Astrocyte (in vitro differentiated cells and primary cell): ENCODE data around the gene NCEH1. TPM values are rescaled to one million over a fixed set of nuclear protein-coding genes. Genes with fewer than 3 reads are reported as not detected.

Source experiments
- DNase-seq: peaks from one replicate; pipeline ENCODE4 v3.0.0-alpha.2; 2010; ENCODE audit warnings: low read depth
- FAIRE-seq: peaks from 2 replicates; lab custom pipeline; 2011; peaks lifted over from hg19 to GRCh38; lab: Jason Lieb, UNC
- H2AFZ ChIP-seq: 2 replicates; pipeline ENCODE4 v1.6.0; 2012; ENCODE audit warnings: low read depth, low read length, inconsistent platforms
- H3K27ac ChIP-seq: 2 replicates; pipeline ENCODE4 v1.5.1; 2011; ENCODE audit warnings: low read depth, low read length, inconsistent platforms
- H3K27me3 ChIP-seq: 2 replicates; pipeline ENCODE4 v1.6.0; 2011; ENCODE audit warnings: low read length, inconsistent platforms; ENCODE audit not compliant: insufficient read depth
- H3K36me3 ChIP-seq: 2 replicates; pipeline ENCODE4 v1.5.1; 2011; ENCODE audit warnings: low read length, inconsistent platforms; ENCODE audit not compliant: insufficient read depth
- H3K4me1 ChIP-seq: 2 replicates; pipeline ENCODE4 v1.5.1; 2011; ENCODE audit warnings: low read length, inconsistent platforms; ENCODE audit not compliant: insufficient read depth
- H3K4me2 ChIP-seq: 2 replicates; pipeline ENCODE4 v1.6.0; 2012; ENCODE audit warnings: low read length, inconsistent platforms
- H3K4me3 ChIP-seq: 2 replicates; pipeline ENCODE4 v1.5.1; 2011; ENCODE audit warnings: low read depth, mild to moderate bottlenecking, low read length, inconsistent platforms; ENCODE audit not compliant: insufficient read depth
- H3K79me2 ChIP-seq: 2 replicates; pipeline ENCODE4 v1.6.0; 2012; ENCODE audit warnings: mild to moderate bottlenecking, low read length, inconsistent platforms; ENCODE audit not compliant: insufficient read depth
- H3K9ac ChIP-seq: 2 replicates; pipeline ENCODE4 v1.6.0; 2012; ENCODE audit warnings: mild to moderate bottlenecking, low read length, inconsistent platforms
- H3K9me3 ChIP-seq: 2 replicates; pipeline ENCODE4 v1.5.1; 2012; ENCODE audit warnings: low read depth, mild to moderate bottlenecking, low read length, inconsistent platforms; ENCODE audit not compliant: insufficient read depth
- H4K20me1 ChIP-seq: 2 replicates; pipeline ENCODE4 v1.6.0; 2012; ENCODE audit warnings: low read length, inconsistent platforms; ENCODE audit not compliant: insufficient read depth
- H3K27ac Mint-ChIP-seq: one replicate; pipeline ENCODE4 v1.8.0; 2021; ENCODE audit warnings: mild to moderate bottlenecking, mixed read lengths; ENCODE audit not compliant: unreplicated experiment
- H3K27me3 Mint-ChIP-seq: one replicate; pipeline ENCODE4 v1.8.0; 2021; ENCODE audit warnings: low read depth, mixed read lengths; ENCODE audit not compliant: unreplicated experiment
- H3K36me3 Mint-ChIP-seq: one replicate; pipeline ENCODE4 v1.8.0; 2021; ENCODE audit warnings: low read depth, mixed read lengths; ENCODE audit not compliant: unreplicated experiment
- H3K4me1 Mint-ChIP-seq: one replicate; pipeline ENCODE4 v1.8.0; 2021; ENCODE audit warnings: low read depth, mixed read lengths; ENCODE audit not compliant: unreplicated experiment
- H3K4me3 Mint-ChIP-seq: one replicate; pipeline ENCODE4 v1.8.0; 2021; ENCODE audit warnings: mild to moderate bottlenecking, moderate library complexity, mixed read lengths; ENCODE audit not compliant: unreplicated experiment
- H3K9me3 Mint-ChIP-seq: one replicate; pipeline ENCODE4 v1.8.0; 2021; ENCODE audit warnings: mild to moderate bottlenecking, mixed read lengths; ENCODE audit not compliant: unreplicated experiment
- EZH2 ChIP-seq: IDR thresholded peaks from 2 replicates; pipeline ENCODE4 v1.6.1; 2012; ENCODE audit warnings: mild to moderate bottlenecking, low read length, inconsistent platforms; ENCODE audit not compliant: insufficient read depth
- total RNA-seq: library from RNA; stranded (reverse); gene quantifications from 2 replicates; pipeline ENCODE4 v1.2.1, GENCODE V29; 2021
- TF ChIP-seq, protein P1 (sequence below): IDR thresholded peaks from 2 replicates; pipeline ENCODE4 v1.5.1; 2011; ENCODE audit warnings: low read depth, mild to moderate bottlenecking, inconsistent platforms, low read length, moderate library complexity; ENCODE audit not compliant: insufficient read depth

The NCEH1 gene
- total RNA-seq, 1 donor from 2014 or later, result 14.1 TPM

DNA sequence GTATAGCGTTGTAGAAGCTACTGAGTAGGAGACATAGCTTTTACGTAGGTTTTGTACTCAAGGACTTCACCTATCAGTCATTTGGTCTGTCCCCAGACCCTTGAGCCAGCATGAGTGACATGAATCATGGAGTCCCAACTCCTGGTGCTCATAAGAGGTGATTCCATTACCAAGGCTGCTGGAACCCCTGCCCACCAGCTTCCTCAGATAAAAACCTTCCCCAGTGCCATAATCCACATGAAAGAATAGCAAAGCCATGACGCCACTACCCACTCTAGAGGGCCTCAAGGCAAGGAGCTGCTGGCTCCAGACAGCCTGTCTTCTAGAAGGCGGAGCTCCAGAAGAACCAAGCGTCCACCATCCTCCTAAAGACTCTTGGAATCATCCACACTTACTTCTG is 69.6 kb downstream of the NCEH1 start:
- no peaks in the 10 kb centered on the region for H3K4me1 Mint-ChIP-seq
- H3K9ac ChIP-seq, result no peak overlapping the region
- H3K4me1 ChIP-seq, result no peaks in the 10 kb centered on the region
- H3K36me3 Mint-ChIP-seq, result no peaks in the 10 kb centered on the region
- TF ChIP-seq, protein P1, sequence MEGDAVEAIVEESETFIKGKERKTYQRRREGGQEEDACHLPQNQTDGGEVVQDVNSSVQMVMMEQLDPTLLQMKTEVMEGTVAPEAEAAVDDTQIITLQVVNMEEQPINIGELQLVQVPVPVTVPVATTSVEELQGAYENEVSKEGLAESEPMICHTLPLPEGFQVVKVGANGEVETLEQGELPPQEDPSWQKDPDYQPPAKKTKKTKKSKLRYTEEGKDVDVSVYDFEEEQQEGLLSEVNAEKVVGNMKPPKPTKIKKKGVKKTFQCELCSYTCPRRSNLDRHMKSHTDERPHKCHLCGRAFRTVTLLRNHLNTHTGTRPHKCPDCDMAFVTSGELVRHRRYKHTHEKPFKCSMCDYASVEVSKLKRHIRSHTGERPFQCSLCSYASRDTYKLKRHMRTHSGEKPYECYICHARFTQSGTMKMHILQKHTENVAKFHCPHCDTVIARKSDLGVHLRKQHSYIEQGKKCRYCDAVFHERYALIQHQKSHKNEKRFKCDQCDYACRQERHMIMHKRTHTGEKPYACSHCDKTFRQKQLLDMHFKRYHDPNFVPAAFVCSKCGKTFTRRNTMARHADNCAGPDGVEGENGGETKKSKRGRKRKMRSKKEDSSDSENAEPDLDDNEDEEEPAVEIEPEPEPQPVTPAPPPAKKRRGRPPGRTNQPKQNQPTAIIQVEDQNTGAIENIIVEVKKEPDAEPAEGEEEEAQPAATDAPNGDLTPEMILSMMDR, result no peak
- TF ChIP-seq EZH2, result no peak
- H3K79me2 ChIP-seq, result no peaks in the 10 kb centered on the region
- no peak overlapping the region for H3K27ac Mint-ChIP-seq
- peaks cover 1% of the 10 kb centered on the region for H3K9me3 Mint-ChIP-seq
- no peak overlapping the region for H3K27ac ChIP-seq
- H4K20me1 ChIP-seq, result no peaks in the 10 kb centered on the region
- DNase-seq (no peak), FAIRE-seq (no peak)
- no peak overlapping the region for H3K4me3 Mint-ChIP-seq
- no peak overlapping the region for H3K4me3 ChIP-seq
- no peak overlapping the region for H2AFZ ChIP-seq
- peaks cover under 1% of the 10 kb centered on the region for H3K36me3 ChIP-seq
- H3K4me2 ChIP-seq, result no peak overlapping the region
- no peaks in the 10 kb centered on the region for H3K27me3 ChIP-seq
- no peaks in the 10 kb centered on the region for H3K9me3 ChIP-seq
- H3K27me3 Mint-ChIP-seq, result no peaks in the 10 kb centered on the region

DNA sequence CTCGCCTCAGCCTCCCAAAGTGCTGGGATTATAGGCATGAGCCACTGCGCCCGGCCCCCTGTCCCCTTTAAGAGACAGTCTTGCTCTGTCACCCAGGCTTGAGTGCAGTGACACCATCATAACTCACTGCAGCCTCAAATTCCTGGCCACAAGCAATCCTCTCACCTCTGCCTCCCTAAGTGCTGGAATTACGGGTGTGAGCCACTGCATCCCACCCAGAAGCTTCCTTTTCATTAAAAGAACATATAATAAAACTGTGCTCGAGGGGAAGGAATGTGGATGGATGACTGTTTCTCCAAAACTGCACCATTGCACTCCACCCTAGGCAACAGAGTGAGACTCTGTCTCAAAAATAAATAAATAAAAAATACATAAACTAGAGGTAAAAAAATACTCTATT is 70.1 kb downstream of the NCEH1 start:
- Mint-ChIP-seq H3K36me3 (no peaks in the 10 kb centered on the region), H3K4me3 (no peak overlapping the region)

DNA sequence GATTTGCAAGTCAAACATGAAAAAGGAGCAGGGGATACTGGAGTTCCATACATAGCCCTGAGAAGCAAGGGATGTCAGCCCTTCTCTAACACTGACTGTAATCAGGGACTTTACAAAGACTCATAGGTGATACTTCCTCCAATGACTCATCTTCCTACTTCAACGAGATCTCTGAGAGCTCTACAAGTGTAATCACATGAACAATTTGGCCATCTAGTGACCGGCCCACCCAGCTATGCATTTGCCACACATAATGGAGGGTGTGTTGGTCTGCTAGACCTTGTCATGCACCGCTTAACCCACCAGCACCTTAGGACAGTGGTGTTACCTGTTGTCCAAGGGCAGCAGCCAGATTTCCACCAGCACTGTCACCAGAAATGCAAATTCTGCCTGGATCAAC is 75.3 kb downstream of the NCEH1 start:
- H3K27ac Mint-ChIP-seq, result no peak overlapping the region
- H3K4me3 ChIP-seq, result no peak overlapping the region
- FAIRE-seq (peak; percentile 56), DNase-seq (peak; percentile 27)
- no peak overlapping the region for H3K27ac ChIP-seq
- no peak overlapping the region for H2AFZ ChIP-seq
- H3K4me1 Mint-ChIP-seq, result peaks cover 4% of the 10 kb centered on the region
- H3K4me1 ChIP-seq, result peaks cover 4% of the 10 kb centered on the region
- no peaks in the 10 kb centered on the region for H3K79me2 ChIP-seq
- TF ChIP-seq, protein P1, result no peak
- no peak for TF ChIP-seq EZH2
- no peak overlapping the region for H3K4me3 Mint-ChIP-seq
- no peaks in the 10 kb centered on the region for H3K9me3 ChIP-seq
- H4K20me1 ChIP-seq, result no peaks in the 10 kb centered on the region
- H3K36me3 ChIP-seq, result peaks cover 14% of the 10 kb centered on the region
- no peak overlapping the region for H3K9ac ChIP-seq
- H3K36me3 Mint-ChIP-seq, result no peaks in the 10 kb centered on the region
- no peak overlapping the region for H3K4me2 ChIP-seq
- no peaks in the 10 kb centered on the region for H3K27me3 ChIP-seq
- H3K27me3 Mint-ChIP-seq, result no peaks in the 10 kb centered on the region
- no peaks in the 10 kb centered on the region for H3K9me3 Mint-ChIP-seq

More for the DNA sequence above, 70.1 kb downstream of the NCEH1 start:
- FAIRE-seq, result no peak
- no peaks in the 10 kb centered on the region for H3K27me3 Mint-ChIP-seq
- Histone ChIP-seq H3K36me3 (peaks cover 2% of the 10 kb centered on the region), H3K79me2 (no peaks in the 10 kb centered on the region), H3K9ac (no peak overlapping the region), H3K4me1 (peaks cover under 1% of the 10 kb centered on the region), H3K4me2 (no peak overlapping the region), H2AFZ (no peak overlapping the region), H4K20me1 (no peaks in the 10 kb centered on the region), H3K27me3 (no peaks in the 10 kb centered on the region), H3K4me3 (no peak overlapping the region), H3K9me3 (no peaks in the 10 kb centered on the region), H3K27ac (no peak overlapping the region)
- H3K9me3 Mint-ChIP-seq, result peaks cover 1% of the 10 kb centered on the region
- DNase-seq, result no peak
- TF ChIP-seq, protein P1, result no peak
- TF ChIP-seq EZH2, result no peak
- peaks cover under 1% of the 10 kb centered on the region for H3K4me1 Mint-ChIP-seq
- H3K27ac Mint-ChIP-seq, result no peak overlapping the region
